Endothelial cell of umbilical vein (primary cell): ENCODE data around the gene GNGT2.

Experiments
- CTCF ChIP-seq, 2 donors: IDR thresholded peaks; 1 replicate in 1 of 2; 2 replicates in 1 of 2; pipeline ENCODE4 v1.5.1; 2011; ENCODE audit warnings: low read length in 2 of 2, mild to moderate bottlenecking in 2 of 2, moderate library complexity in 2 of 2, control low read depth in 1 of 2, inconsistent platforms in 1 of 2, low read depth in 1 of 2; ENCODE audit not compliant: insufficient read depth in 1 of 2; ENCODE audit errors: extremely low read depth in 1 of 2
- EZH2 ChIP-seq: IDR thresholded peaks from 2 replicates; pipeline ENCODE4 v1.6.1; 2012; ENCODE audit warnings: borderline replicate concordance, low read depth, mild to moderate bottlenecking, moderate library complexity, low read length, inconsistent platforms; ENCODE audit not compliant: severe bottlenecking
- MYC ChIP-seq: IDR thresholded peaks from one replicate; pipeline ENCODE4 v1.6.1; 2011; ENCODE audit warnings: mild to moderate bottlenecking, low read depth, low read length
- POLR2A ChIP-seq: IDR thresholded peaks from 2 replicates; pipeline ENCODE4 v1.6.1; 2012; ENCODE audit warnings: low read depth, mild to moderate bottlenecking, control low read depth, low read length
- POLR2AphosphoS5 ChIP-seq: IDR thresholded peaks from 2 replicates; pipeline ENCODE4 v1.6.1; 2012; ENCODE audit warnings: low read depth, mild to moderate bottlenecking, control low read depth, low read length, moderate library complexity; ENCODE audit not compliant: insufficient read depth

GRCh38 chr17:49196520-49196919 is 13.9 kb downstream of the GNGT2 start:
- TF ChIP-seq POLR2A = no peak
- no peak for TF ChIP-seq MYC
- no peak for TF ChIP-seq CTCF (IDR thresholded peaks at IDR 0.05; ENCODE audit: extremely low read depth in 1 of 2, insufficient read depth in 1 of 2, low read depth in 1 of 2, low read length in 2 of 2)
- no peak for TF ChIP-seq EZH2
- TF ChIP-seq POLR2AphosphoS5 = no peak
